Mucosa of descending colon (tissue), 3 donors: ENCODE results near the gene TMEM187. TPM values are rescaled to one million over a fixed set of nuclear protein-coding genes. Genes with fewer than 3 reads are reported as not detected.

Experiments
- ATAC-seq: fragments of 200-7000 bp; cut with Tn5 transposase; one replicate; pipeline ENCODE4 v1.9.1; 2020; ENCODE audit warnings: mild to moderate bottlenecking, moderate library complexity
- DNase-seq, 3 donors: peaks; one replicate each; pipeline ENCODE4 v3.0.0-alpha.2; 2020
- H3K36me3 ChIP-seq: fragments of 200-600 bp; one replicate; pipeline ENCODE4 v1.8.0; 2021; ENCODE audit warnings: low read depth, mild to moderate bottlenecking
- H3K4me1 ChIP-seq: fragments of 200-600 bp; one replicate; pipeline ENCODE4 v1.8.0; 2021; ENCODE audit warnings: low read depth, mild to moderate bottlenecking
- H3K4me3 ChIP-seq: fragments of 200-600 bp; one replicate; pipeline ENCODE4 v1.8.0; 2021; ENCODE audit warnings: mild to moderate bottlenecking
- H3K9me3 ChIP-seq: fragments of 200-600 bp; one replicate; pipeline ENCODE4 v1.8.0; 2021; ENCODE audit warnings: mild to moderate bottlenecking
- CTCF ChIP-seq: fragments of 200-600 bp; IDR thresholded peaks from one replicate; pipeline ENCODE4 v1.8.0; 2022; ENCODE audit warnings: antibody characterized with exemption, mild to moderate bottlenecking
- intact Hi-C, 2 donors: fragments of 100-400 bp; cut with DNase I in 1 of 2; cut with micrococcal nuclease in 1 of 2; formaldehyde crosslinking; loops; one replicate each; pipeline versions ENCODE4 v1.11.0 to v1.11.1; 2022; cut with DNase I, micrococcal nuclease
- total RNA-seq, 3 donors: library from RNA; stranded (reverse); fragmentation: NEBNext Ultra II Directional in 2 of 3; extraction: Animal tissue kit (Norgen Biotek cat#: 25700) in 2 of 3; gene quantifications; one replicate each; pipeline versions ENCODE4 v1.2.1 to v1.2.4, GENCODE V29; 2021 to 2023
- donor health status: DM: no; HTN: no; CAD: no; lungs with moderate emphysema.
- donor health status: DM: no; HTN: no; CAD: no.
- donor health status: DM: no; HTN: yes; CAD: no.

TMEM187 gene
- total RNA-seq, 3 donors from 2014 or later = 4.8 to 7.9 (median 7.8) TPM

DNA sequence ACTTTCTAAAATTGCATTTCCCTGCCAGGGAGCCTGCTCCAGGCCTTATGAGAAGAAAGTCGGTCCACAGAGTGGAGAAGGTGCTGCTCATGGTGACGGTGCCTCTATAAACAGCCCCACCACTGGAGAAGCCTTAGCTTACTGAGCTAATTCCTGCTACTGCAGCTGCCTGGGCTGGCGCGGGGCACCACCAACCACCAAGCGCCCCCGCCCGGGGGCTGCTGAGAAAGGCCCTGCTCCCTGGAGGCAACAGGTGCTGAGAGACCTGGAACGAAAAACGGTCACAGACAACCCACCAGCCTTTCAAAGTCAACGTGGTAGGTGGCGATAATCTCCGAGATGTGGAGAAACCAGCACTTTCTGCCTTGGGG, 3.8 kb upstream of the TMEM187 start:
- no peak for TF ChIP-seq CTCF

GRCh38 chrX:153969125-153969903, 3.2 kb upstream of the TMEM187 start:
- DNase-seq (no peak), ATAC-seq (no peak)
- H3K9me3 ChIP-seq = no peaks in the 10 kb centered on the region
- peaks cover 17% of the 10 kb centered on the region for H3K4me1 ChIP-seq
- intact Hi-C loops = no loop called here
- no peak overlapping the region for H3K4me3 ChIP-seq
- no peaks in the 10 kb centered on the region for H3K36me3 ChIP-seq
- TF ChIP-seq CTCF = no peak

More for the DNA sequence above, 3.8 kb upstream of the TMEM187 start:
- Histone ChIP-seq H3K9me3 (no peaks in the 10 kb centered on the region), H3K36me3 (no peaks in the 10 kb centered on the region), H3K4me1 (peaks cover 17% of the 10 kb centered on the region), H3K4me3 (no peak overlapping the region)
- ATAC-seq (no peak), DNase-seq (no peak)
- intact Hi-C loops = no loop called here

DNA sequence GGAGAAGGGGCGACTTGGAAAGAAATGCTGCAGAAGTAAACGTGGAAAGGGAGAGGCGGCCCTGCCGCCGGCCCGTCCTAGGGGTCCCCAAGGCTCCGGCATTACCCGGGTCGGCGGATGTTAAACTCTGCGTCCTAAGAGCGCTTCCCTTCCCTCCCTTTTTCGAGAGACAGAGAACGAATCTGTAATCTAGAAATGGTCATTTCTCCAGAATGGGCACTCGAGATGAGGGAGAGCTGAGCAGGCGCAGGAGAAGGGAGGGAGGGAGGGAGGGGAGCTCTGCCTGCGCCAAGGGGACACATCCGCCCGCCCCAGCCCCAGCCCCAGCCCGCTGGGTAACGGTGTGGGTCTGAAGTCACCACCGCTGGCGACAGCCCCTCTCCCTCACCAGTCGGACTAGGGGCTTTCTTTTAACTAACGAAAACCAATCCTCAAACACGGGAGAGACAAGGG, 2.6 kb upstream of the TMEM187 start:
- peaks cover 21% of the 10 kb centered on the region for H3K4me1 ChIP-seq
- peak in 1 of 3 donors; percentile 70 for DNase-seq
- intact Hi-C loops = no loop called here
- H3K4me3 ChIP-seq = no peak overlapping the region
- H3K36me3 ChIP-seq = no peaks in the 10 kb centered on the region
- no peak for ATAC-seq
- no peak for TF ChIP-seq CTCF
- H3K9me3 ChIP-seq = no peaks in the 10 kb centered on the region

DNA sequence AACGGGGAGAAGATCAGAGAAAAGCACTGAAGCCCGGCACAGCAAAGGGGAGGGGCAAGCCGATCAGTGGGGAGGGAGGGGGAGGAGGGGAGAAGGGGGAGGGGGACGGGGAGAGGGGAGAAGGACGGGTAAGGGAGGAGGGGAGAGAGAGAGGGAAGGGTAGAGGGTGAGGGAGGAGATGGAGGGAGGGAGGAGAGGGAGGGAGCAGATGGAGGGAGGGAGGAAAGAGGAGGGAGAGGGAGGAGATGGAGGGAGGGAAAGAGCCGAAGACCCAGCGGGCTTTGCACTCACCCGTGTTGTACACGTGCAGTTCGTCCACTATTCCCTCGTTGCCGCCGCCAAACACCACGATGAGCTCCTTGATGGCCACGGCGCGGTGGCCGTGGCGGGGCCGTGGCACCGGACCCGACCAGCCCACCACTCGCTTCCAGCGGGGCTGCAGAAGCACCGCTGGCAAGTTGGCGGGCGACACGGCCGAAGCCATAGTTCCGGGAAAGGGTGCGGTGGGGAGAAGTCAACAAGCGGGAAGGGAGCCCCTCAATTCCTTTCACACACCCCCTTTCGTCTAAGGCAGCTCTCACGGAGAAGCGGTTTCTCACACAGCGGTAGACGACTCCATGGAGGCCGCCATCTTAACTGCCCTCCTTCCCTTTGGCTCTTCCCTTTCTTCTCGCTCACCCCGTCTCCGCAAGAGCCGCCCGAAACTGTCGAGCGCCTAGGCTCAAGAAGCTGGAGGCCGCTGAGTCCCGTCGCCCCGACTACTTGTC, 2.0 kb upstream of the TMEM187 start:
- no peak for TF ChIP-seq CTCF
- Histone ChIP-seq H3K9me3 (no peaks in the 10 kb centered on the region), H3K4me1 (peaks cover 21% of the 10 kb centered on the region), H3K36me3 (no peaks in the 10 kb centered on the region), H3K4me3 (peak overlapping the region; percentile 48)
- DNase-seq = peak in 1 of 3 donors; percentile 72
- peak; percentile 7 for ATAC-seq
- intact Hi-C loops = no loop called here

DNA sequence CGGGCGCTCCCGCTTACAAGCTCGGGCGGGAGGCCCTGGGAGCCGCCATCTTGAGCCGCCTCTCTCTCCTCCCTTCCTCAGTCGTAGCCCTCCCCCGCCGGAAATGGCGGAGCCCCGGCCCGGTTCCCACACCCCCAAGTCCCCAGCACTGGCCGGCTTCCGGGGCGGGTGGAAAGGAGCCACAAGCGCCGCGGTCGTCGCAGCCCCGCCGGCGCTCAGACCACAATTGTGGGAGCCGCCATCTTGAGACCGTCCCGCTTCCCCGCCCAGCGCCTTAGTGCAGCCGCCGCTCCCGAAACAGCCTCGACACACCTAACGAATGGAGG, 1.5 kb upstream of the TMEM187 start:
- ATAC-seq = peak; percentile 68
- H3K4me3 ChIP-seq = peak overlapping the region; percentile 48
- intact Hi-C loops = no loop called here
- no peaks in the 10 kb centered on the region for H3K9me3 ChIP-seq
- no peak for TF ChIP-seq CTCF
- peak; percentile 82 to 96 (median 91) for DNase-seq
- no peaks in the 10 kb centered on the region for H3K36me3 ChIP-seq
- peaks cover 20% of the 10 kb centered on the region for H3K4me1 ChIP-seq
